ENCODE measurements around the gene FKBP5.
"Not testable (repeated sequence)": the region's sequence is repeated elsewhere in the genome, so short reads cannot be mapped to it uniquely, and the experiment has no call there.

The FKBP5 gene

DNA sequence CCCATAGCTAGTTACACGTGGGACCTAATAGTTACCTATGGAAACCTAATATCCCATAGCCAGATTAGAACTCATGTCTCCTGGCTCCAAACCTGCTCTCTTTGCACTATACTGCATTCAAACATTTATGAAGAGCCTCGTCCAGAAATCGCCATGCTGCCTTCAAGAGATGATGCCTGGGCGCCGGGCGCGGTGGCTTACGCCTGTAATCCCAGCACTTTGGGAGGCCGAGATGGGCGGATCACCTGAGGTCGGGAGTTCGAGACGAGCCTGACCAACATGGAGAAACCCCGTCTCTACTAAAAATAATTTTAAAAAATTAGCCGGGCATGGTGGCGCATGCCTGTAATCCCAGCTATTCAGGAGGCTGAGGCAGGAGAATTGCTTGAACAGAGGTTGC lies 1.3 kb upstream of the FKBP5 start:
- H3K36me3 ChIP-seq (replicated peaks in 1 of 2; ENCODE audit: control insufficient read depth in 2 of 2, insufficient read depth in 2 of 2, low read length in 2 of 2); H4K8ac ChIP-seq (ENCODE audit: low read depth, low read length); H3K9ac ChIP-seq (ENCODE audit: low read depth, low read length, poor library complexity); H3K4ac ChIP-seq (ENCODE audit: low read length); H2AK5ac ChIP-seq (ENCODE audit: low read depth, low read length); H2BK12ac ChIP-seq (ENCODE audit: low read length); H2AFZ ChIP-seq (ENCODE audit: low read length); H3K18ac ChIP-seq (ENCODE audit: low read length); H3K23ac ChIP-seq (ENCODE audit: low read depth, low read length, poor library complexity); H3K9me3 ChIP-seq (replicated peaks in 1 of 2; ENCODE audit: control insufficient read depth in 2 of 2, insufficient read depth in 1 of 2, low read depth in 1 of 2, low read length in 2 of 2); H3K27ac ChIP-seq (replicated peaks; ENCODE audit: low read length); DNase-seq (ENCODE audit: low spot score); H3K27me3 ChIP-seq (ENCODE audit: control insufficient read depth in 3 of 3, insufficient read depth in 3 of 3, low read depth in 1 of 3, low read length in 3 of 3); H4K91ac ChIP-seq (ENCODE audit: low read depth, low read length, poor library complexity); H2BK120ac ChIP-seq (ENCODE audit: low read depth, low read length); H3K14ac ChIP-seq (ENCODE audit: low read length); H3K79me1 ChIP-seq (ENCODE audit: low read depth, low read length); H2BK5ac ChIP-seq (ENCODE audit: low read length); H3K4me3 ChIP-seq (ENCODE audit: low read length in 2 of 2); H2BK15ac ChIP-seq (ENCODE audit: low read length); H3K4me2 ChIP-seq (ENCODE audit: insufficient read depth, low read length, poor library complexity, severe bottlenecking): not testable (repeated sequence)
- no CpG with 5 or more reads among the region's 16 CpGs for WGBS, 2 donors (ENCODE audit: extremely low coverage in 2 of 2, insufficient read length in 2 of 2, insufficient replicate concordance in 1 of 2)
- peaks cover 4 to 11% of the 10 kb centered on the region in 2 donors for H3K4me1 ChIP-seq (ENCODE audit: control insufficient read depth in 2 of 2, insufficient read depth in 1 of 2, low read depth in 1 of 2, low read length in 2 of 2)

- Histone ChIP-seq H4K91ac (ENCODE audit: low read depth, low read length, poor library complexity) (no peak overlapping the region), H3K14ac (ENCODE audit: low read length) (peak overlapping the region; percentile 89), H3K4me3 (ENCODE audit: low read length in 2 of 2) (peak overlapping the region; percentile 61 to 98), H3K27ac (replicated peaks; ENCODE audit: low read length) (peak overlapping the region; percentile 68), H3K79me1 (ENCODE audit: low read depth, low read length) (peaks cover 5% of the 10 kb centered on the region), H3K27me3 (ENCODE audit: control insufficient read depth in 3 of 3, insufficient read depth in 3 of 3, low read depth in 1 of 3, low read length in 3 of 3) (no peaks in the 10 kb centered on the region), H2BK120ac (ENCODE audit: low read depth, low read length) (no peak overlapping the region), H2BK5ac (ENCODE audit: low read length) (peak overlapping the region; percentile 53), H4K8ac (ENCODE audit: low read depth, low read length) (peak overlapping the region; percentile 17), H3K9ac (ENCODE audit: low read depth, low read length, poor library complexity) (peak overlapping the region; percentile 88), H2AFZ (ENCODE audit: low read length) (peak overlapping the region; percentile 85), H3K9me3 (replicated peaks in 1 of 2; ENCODE audit: control insufficient read depth in 2 of 2, insufficient read depth in 1 of 2, low read depth in 1 of 2, low read length in 2 of 2) (peaks cover 0 to 4% of the 10 kb centered on the region in 2 donors), H3K23ac (ENCODE audit: low read depth, low read length, poor library complexity) (peak overlapping the region; percentile 65), H2AK5ac (ENCODE audit: low read depth, low read length) (peak overlapping the region; percentile 28), H2BK15ac (ENCODE audit: low read length) (no peak overlapping the region), H3K18ac (ENCODE audit: low read length) (peak overlapping the region; percentile 92), H2BK12ac (ENCODE audit: low read length) (peak overlapping the region; percentile 58), H3K36me3 (replicated peaks in 1 of 2; ENCODE audit: control insufficient read depth in 2 of 2, insufficient read depth in 2 of 2, low read length in 2 of 2) (peaks cover 0 to 22% of the 10 kb centered on the region in 2 donors), H3K4me2 (ENCODE audit: insufficient read depth, low read length, poor library complexity, severe bottlenecking) (peak overlapping the region; percentile 69), H3K4ac (ENCODE audit: low read length) (no peak overlapping the region), H3K4me1 (ENCODE audit: control insufficient read depth in 2 of 2, insufficient read depth in 1 of 2, low read depth in 1 of 2, low read length in 2 of 2) (peaks cover 4 to 11% of the 10 kb centered on the region in 2 donors)
- peak; percentile 45 for DNase-seq (ENCODE audit: low spot score)
- WGBS, 2 donors (ENCODE audit: extremely low coverage in 2 of 2, insufficient read length in 2 of 2, insufficient replicate concordance in 1 of 2), result no CpG with 5 or more reads among the region's 100 CpGs
These were observed 784 bp downstream of the FKBP5 start for GRCh38 chr6:35687658-35688604.

- whole genome bisulfite sequencing, 2 donors (ENCODE audit: extremely low coverage in 2 of 2, insufficient read length in 2 of 2, insufficient replicate concordance in 1 of 2), result no CpG with 5 or more reads among the region's 4 CpGs
- H2BK15ac ChIP-seq (ENCODE audit: low read length), result no peak overlapping the region
- H3K79me1 ChIP-seq (ENCODE audit: low read depth, low read length), result peaks cover 5% of the 10 kb centered on the region
- no peak overlapping the region for H3K4me2 ChIP-seq (ENCODE audit: insufficient read depth, low read length, poor library complexity, severe bottlenecking)
- no peak overlapping the region for H4K91ac ChIP-seq (ENCODE audit: low read depth, low read length, poor library complexity)
- H2BK12ac ChIP-seq (ENCODE audit: low read length), result no peak overlapping the region
- H3K27ac ChIP-seq (replicated peaks; ENCODE audit: low read length), result no peak overlapping the region
- H3K18ac ChIP-seq (ENCODE audit: low read length), result no peak overlapping the region
- H2AK5ac ChIP-seq (ENCODE audit: low read depth, low read length), result no peak overlapping the region
- H3K4ac ChIP-seq (ENCODE audit: low read length), result no peak overlapping the region
- no peak overlapping the region for H3K23ac ChIP-seq (ENCODE audit: low read depth, low read length, poor library complexity)
- H4K8ac ChIP-seq (ENCODE audit: low read depth, low read length), result no peak overlapping the region
- H2AFZ ChIP-seq (ENCODE audit: low read length), result no peak overlapping the region
- H3K9me3 ChIP-seq (replicated peaks in 1 of 2; ENCODE audit: control insufficient read depth in 2 of 2, insufficient read depth in 1 of 2, low read depth in 1 of 2, low read length in 2 of 2), result peaks cover 0 to 4% of the 10 kb centered on the region in 2 donors
- H3K4me3 ChIP-seq (ENCODE audit: low read length in 2 of 2), result peak overlapping the region in 1 of 2 donors; percentile 61
- peaks cover 0 to 23% of the 10 kb centered on the region in 2 donors for H3K36me3 ChIP-seq (replicated peaks in 1 of 2; ENCODE audit: control insufficient read depth in 2 of 2, insufficient read depth in 2 of 2, low read length in 2 of 2)
- H3K14ac ChIP-seq (ENCODE audit: low read length), result no peak overlapping the region
- peaks cover 4 to 14% of the 10 kb centered on the region in 2 donors for H3K4me1 ChIP-seq (ENCODE audit: control insufficient read depth in 2 of 2, insufficient read depth in 1 of 2, low read depth in 1 of 2, low read length in 2 of 2)
- no peak overlapping the region for H2BK5ac ChIP-seq (ENCODE audit: low read length)
- no peak overlapping the region for H3K9ac ChIP-seq (ENCODE audit: low read depth, low read length, poor library complexity)
- DNase-seq (ENCODE audit: low spot score), result no peak
- no peaks in the 10 kb centered on the region for H3K27me3 ChIP-seq (ENCODE audit: control insufficient read depth in 3 of 3, insufficient read depth in 3 of 3, low read depth in 1 of 3, low read length in 3 of 3)
- no peak overlapping the region for H2BK120ac ChIP-seq (ENCODE audit: low read depth, low read length)
These were observed 1.7 kb downstream of the FKBP5 start for GRCh38 chr6:35686873-35687555.

GRCh38 chr6:35686436-35686835 lies 2.3 kb downstream of the FKBP5 start:
- H2BK15ac ChIP-seq (ENCODE audit: low read length), result no peak overlapping the region
- no peak overlapping the region for H3K4me2 ChIP-seq (ENCODE audit: insufficient read depth, low read length, poor library complexity, severe bottlenecking)
- no peak overlapping the region for H3K9ac ChIP-seq (ENCODE audit: low read depth, low read length, poor library complexity)
- H2BK5ac ChIP-seq (ENCODE audit: low read length), result no peak overlapping the region
- peaks cover 0 to 4% of the 10 kb centered on the region in 2 donors for H3K9me3 ChIP-seq (replicated peaks in 1 of 2; ENCODE audit: control insufficient read depth in 2 of 2, insufficient read depth in 1 of 2, low read depth in 1 of 2, low read length in 2 of 2)
- H3K14ac ChIP-seq (ENCODE audit: low read length), result no peak overlapping the region
- H4K91ac ChIP-seq (ENCODE audit: low read depth, low read length, poor library complexity), result no peak overlapping the region
- H4K8ac ChIP-seq (ENCODE audit: low read depth, low read length), result no peak overlapping the region
- peaks cover 4 to 12% of the 10 kb centered on the region in 2 donors for H3K4me1 ChIP-seq (ENCODE audit: control insufficient read depth in 2 of 2, insufficient read depth in 1 of 2, low read depth in 1 of 2, low read length in 2 of 2)
- H2BK120ac ChIP-seq (ENCODE audit: low read depth, low read length), result no peak overlapping the region
- H3K36me3 ChIP-seq (replicated peaks in 1 of 2; ENCODE audit: control insufficient read depth in 2 of 2, insufficient read depth in 2 of 2, low read length in 2 of 2), result peaks cover 0 to 24% of the 10 kb centered on the region in 2 donors
- H3K4me3 ChIP-seq (ENCODE audit: low read length in 2 of 2), result peak overlapping the region in 1 of 2 donors; percentile 61
- no peak for DNase-seq (ENCODE audit: low spot score)
- no peak overlapping the region for H2AK5ac ChIP-seq (ENCODE audit: low read depth, low read length)
- no peak overlapping the region for H3K18ac ChIP-seq (ENCODE audit: low read length)
- H3K27ac ChIP-seq (replicated peaks; ENCODE audit: low read length), result no peak overlapping the region
- no peaks in the 10 kb centered on the region for H3K27me3 ChIP-seq (ENCODE audit: control insufficient read depth in 3 of 3, insufficient read depth in 3 of 3, low read depth in 1 of 3, low read length in 3 of 3)
- no peak overlapping the region for H2BK12ac ChIP-seq (ENCODE audit: low read length)
- WGBS, 2 donors (ENCODE audit: extremely low coverage in 2 of 2, insufficient read length in 2 of 2, insufficient replicate concordance in 1 of 2), result no CpG with 5 or more reads among the region's 2 CpGs
- no peak overlapping the region for H3K23ac ChIP-seq (ENCODE audit: low read depth, low read length, poor library complexity)
- H3K4ac ChIP-seq (ENCODE audit: low read length), result no peak overlapping the region
- H2AFZ ChIP-seq (ENCODE audit: low read length), result no peak overlapping the region
- H3K79me1 ChIP-seq (ENCODE audit: low read depth, low read length), result peaks cover 5% of the 10 kb centered on the region

Measured in neuronal stem cell (in vitro differentiated cells).